Common myeloid progenitor, CD34-positive (primary cell): ENCODE results near the gene MCF2L.

Experiments
- CTCF ChIA-PET: fragments of 350-600 bp; sonication (Branson Sonifier 250); formaldehyde crosslinking; loops from one replicate; lab custom pipeline; 2021; ENCODE audit warnings: antibody characterized with exemption; lab: Charles Lee
- POLR2A ChIA-PET: fragments of 350-600 bp; sonication (Branson Sonifier 250); formaldehyde crosslinking; loops from one replicate; lab custom pipeline; 2021; ENCODE audit warnings: antibody characterized with exemption; lab: Charles Lee
- DNase-seq, 3 donors: peaks; one replicate each; pipeline versions ENCODE4 v3.0.0 to v3.0.0-alpha.2; 2013
- H3K27ac ChIP-seq, 2 experiments: 1 replicate in 1 of 2; 2 replicates in 1 of 2; pipeline ENCODE4 v1.7.0; 2013; ENCODE audit warnings: inconsistent platforms in 2 of 2, low read length in 2 of 2, mild to moderate bottlenecking in 2 of 2, low read depth in 1 of 2, moderate library complexity in 1 of 2; ENCODE audit not compliant: severe bottlenecking in 2 of 2, insufficient read depth in 1 of 2, poor library complexity in 1 of 2
- H3K27me3 ChIP-seq, 5 experiments: replicated peaks in 2 of 5; 1 replicate in 3 of 5; 2 replicates in 2 of 5; pipeline versions ENCODE4 v1.6.1 to v1.7.0; 2013; ENCODE audit warnings: low read length in 4 of 5, mild to moderate bottlenecking in 2 of 5, moderate library complexity in 2 of 5, inconsistent platforms in 1 of 5; ENCODE audit not compliant: insufficient read depth in 5 of 5, control insufficient read depth in 4 of 5
- H3K36me3 ChIP-seq, 4 experiments: 1 replicate in 2 of 4; 2 replicates in 2 of 4; pipeline versions ENCODE4 v1.6.1 to v1.7.0; 2013; ENCODE audit warnings: low read length in 3 of 4, control low read depth in 1 of 4, mild to moderate bottlenecking in 1 of 4; ENCODE audit not compliant: control insufficient read depth in 4 of 4, insufficient read depth in 4 of 4
- H3K4me1 ChIP-seq, 4 experiments: 1 replicate in 3 of 4; 2 replicates in 1 of 4; pipeline versions ENCODE4 v1.6.1 to v1.7.1; 2013; ENCODE audit warnings: low read length in 3 of 4, mild to moderate bottlenecking in 3 of 4, control low read depth in 1 of 4, inconsistent platforms in 1 of 4, moderate library complexity in 1 of 4; ENCODE audit not compliant: control insufficient read depth in 4 of 4, insufficient read depth in 4 of 4; ENCODE audit errors: control extremely low read depth in 1 of 4
- H3K4me3 ChIP-seq, 7 experiments: 1 replicate in 4 of 7; 2 replicates in 3 of 7; pipeline versions ENCODE4 v1.5.1 to v1.7.0; 2013; ENCODE audit warnings: mild to moderate bottlenecking in 7 of 7, low read length in 6 of 7, moderate library complexity in 6 of 7, inconsistent platforms in 2 of 7, low read depth in 2 of 7, control low read depth in 1 of 7; ENCODE audit not compliant: insufficient read depth in 4 of 7, control insufficient read depth in 1 of 7; ENCODE audit errors: extremely low read depth in 1 of 7
- H3K9me3 ChIP-seq, 5 experiments: 1 replicate in 4 of 5; 2 replicates in 1 of 5; pipeline versions ENCODE4 v1.6.1 to v1.7.1; 2013; ENCODE audit warnings: low read length in 4 of 5, mild to moderate bottlenecking in 2 of 5, inconsistent platforms in 1 of 5, low read depth in 1 of 5, moderate library complexity in 1 of 5; ENCODE audit not compliant: control insufficient read depth in 4 of 5, insufficient read depth in 2 of 5; ENCODE audit errors: control extremely low read depth in 1 of 5
- WGBS: methylation state at CpG from one replicate; pipeline ENCODE4 v1.1.5; 2013; ENCODE audit not compliant: insufficient coverage; 5-methylcytosine and 5-hydroxymethylcytosine counted together

Gene MCF2L

DNA sequence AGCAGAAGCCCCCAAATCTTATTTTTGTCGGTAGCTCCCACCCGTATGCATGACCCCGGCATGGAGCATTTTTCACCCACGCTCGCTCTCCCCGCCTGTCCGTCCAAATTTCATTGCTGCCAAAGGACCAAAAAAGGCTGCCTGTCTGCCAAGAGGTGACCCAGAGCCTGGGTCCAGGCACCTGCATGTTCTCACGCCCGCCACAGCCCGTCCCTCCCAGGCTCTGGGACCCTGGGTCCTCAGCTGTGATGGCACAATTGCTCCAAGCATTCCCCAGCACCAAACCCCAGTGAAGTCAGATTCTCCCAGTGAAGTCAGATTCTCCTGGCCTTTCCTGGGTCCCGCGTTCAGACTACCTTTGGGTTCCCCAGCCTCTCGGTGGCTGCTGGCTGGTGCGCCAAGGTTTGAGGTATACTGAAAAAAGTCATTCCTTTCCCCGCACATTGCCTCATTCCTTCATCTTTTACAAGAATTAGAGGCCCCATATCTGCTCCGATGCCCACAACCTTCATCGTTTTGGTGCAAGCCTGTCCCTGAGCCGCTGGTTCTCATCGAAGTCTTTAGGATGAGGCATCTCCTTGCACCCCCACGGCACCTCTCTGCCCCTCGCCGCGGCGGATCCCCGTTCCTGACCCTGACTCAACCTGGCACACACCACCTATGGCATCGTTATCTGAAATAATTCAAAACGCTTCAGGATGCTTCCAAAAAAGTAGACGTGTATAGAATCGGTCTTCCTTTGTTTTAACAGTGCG lies 77.3 kb downstream of the MCF2L start:
- Histone ChIP-seq H3K27me3 (no peaks in the 10 kb centered on the region), H3K36me3 (no peaks in the 10 kb centered on the region), H3K9me3 (no peaks in the 10 kb centered on the region), H3K4me3 (no peak overlapping the region), H3K4me1 (no peaks in the 10 kb centered on the region), H3K27ac (no peak overlapping the region)
- ChIA-PET CTCF (interaction anchor here (0.8 to 1.0 kb wide), 2 partner anchors 8 to 113 kb away, joined by 3 read pairs; no protein-coding TSS in a partner anchor), POLR2A (no interaction called here)
- 98% methylated on average over 30 of the region's 30 CpGs for WGBS
- DNase-seq, result no peak

DNA sequence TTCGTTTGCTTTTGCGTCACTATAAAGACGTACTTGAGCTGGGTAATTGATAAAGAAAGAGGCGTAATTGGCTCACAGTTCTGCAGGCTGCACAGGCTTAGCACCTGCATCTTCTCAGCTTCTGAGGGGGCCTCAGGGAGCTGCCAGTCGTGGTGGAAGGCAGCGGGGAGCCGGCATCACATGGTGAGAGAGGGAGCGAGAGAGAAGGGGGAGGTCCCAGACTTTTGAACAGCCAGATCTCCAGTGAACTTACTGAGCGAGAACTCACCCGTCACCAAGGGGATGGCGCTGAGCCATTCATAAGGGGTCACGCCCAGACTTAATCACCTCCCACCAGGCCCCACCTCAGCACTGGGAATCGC lies 77.8 kb downstream of the MCF2L start:
- WGBS, result 97% methylated on average over 10 of the region's 13 CpGs
- ChIA-PET POLR2A (no interaction called here), CTCF (interaction anchor here (1.0 kb wide), 1 partner anchor 9 kb away, joined by 3 read pairs; no protein-coding TSS in a partner anchor)
- Histone ChIP-seq H3K4me1 (no peaks in the 10 kb centered on the region), H3K9me3 (no peaks in the 10 kb centered on the region), H3K36me3 (no peaks in the 10 kb centered on the region), H3K27me3 (no peaks in the 10 kb centered on the region), H3K27ac (no peak overlapping the region), H3K4me3 (no peak overlapping the region)
- no peak for DNase-seq

DNA sequence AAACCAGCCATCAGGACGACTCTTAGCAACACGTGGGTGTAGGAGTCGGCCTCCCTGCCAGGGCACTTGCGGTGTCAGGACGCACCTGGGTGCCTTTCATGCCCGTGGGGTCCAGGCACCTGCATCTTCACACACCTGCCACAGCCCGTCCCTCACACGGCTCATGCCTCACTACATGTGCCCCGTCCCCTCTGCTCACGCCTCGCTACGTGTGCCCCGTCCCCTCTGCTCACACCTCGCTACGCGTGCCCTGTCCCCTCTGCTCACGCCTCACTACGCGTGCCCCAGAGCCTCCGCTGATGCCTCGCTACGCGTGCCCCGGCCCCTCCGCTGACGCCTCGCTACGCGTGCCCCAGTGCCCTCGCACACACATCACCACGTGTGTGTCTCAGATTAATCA lies 78.6 kb downstream of the MCF2L start:
- POLR2A ChIA-PET, result no interaction called here
- H3K36me3 ChIP-seq, result no peaks in the 10 kb centered on the region
- H3K4me3 ChIP-seq, result no peak overlapping the region
- WGBS, result 95% methylated on average over 29 of the region's 31 CpGs
- CTCF ChIA-PET, result interaction anchor here (1.0 kb wide), 1 partner anchor 9 kb away, joined by 3 read pairs; no protein-coding TSS in a partner anchor
- H3K4me1 ChIP-seq, result no peaks in the 10 kb centered on the region
- H3K9me3 ChIP-seq, result no peaks in the 10 kb centered on the region
- H3K27me3 ChIP-seq, result no peaks in the 10 kb centered on the region
- no peak for DNase-seq
- no peak overlapping the region for H3K27ac ChIP-seq

DNA sequence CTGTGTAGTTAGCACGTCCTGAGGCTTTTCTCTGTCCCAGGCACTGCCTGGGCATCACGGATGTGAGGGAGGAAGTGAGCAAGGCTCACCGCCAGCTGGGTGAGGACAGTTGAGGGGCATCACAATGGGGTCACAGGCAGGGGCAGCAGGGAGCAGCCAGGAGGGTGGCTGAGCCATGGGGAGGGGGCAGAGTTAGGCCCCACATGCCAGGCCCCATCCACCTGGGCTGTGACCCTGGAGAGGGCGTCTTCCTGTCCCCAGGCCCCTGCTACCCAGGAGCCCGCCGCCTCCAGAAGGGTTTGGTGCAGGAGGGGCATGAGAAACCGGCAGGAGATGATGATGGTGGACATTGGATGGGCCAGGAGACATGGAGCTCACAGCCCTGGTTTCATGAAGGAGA lies 79.8 kb downstream of the MCF2L start:
- H3K27me3 ChIP-seq, result no peaks in the 10 kb centered on the region
- ChIA-PET POLR2A (no interaction called here), CTCF (no interaction called here)
- no peaks in the 10 kb centered on the region for H3K9me3 ChIP-seq
- no peaks in the 10 kb centered on the region for H3K4me1 ChIP-seq
- WGBS, result 88% methylated on average over 5 of the region's 7 CpGs
- H3K4me3 ChIP-seq, result no peak overlapping the region
- no peaks in the 10 kb centered on the region for H3K36me3 ChIP-seq
- no peak for DNase-seq
- no peak overlapping the region for H3K27ac ChIP-seq

DNA sequence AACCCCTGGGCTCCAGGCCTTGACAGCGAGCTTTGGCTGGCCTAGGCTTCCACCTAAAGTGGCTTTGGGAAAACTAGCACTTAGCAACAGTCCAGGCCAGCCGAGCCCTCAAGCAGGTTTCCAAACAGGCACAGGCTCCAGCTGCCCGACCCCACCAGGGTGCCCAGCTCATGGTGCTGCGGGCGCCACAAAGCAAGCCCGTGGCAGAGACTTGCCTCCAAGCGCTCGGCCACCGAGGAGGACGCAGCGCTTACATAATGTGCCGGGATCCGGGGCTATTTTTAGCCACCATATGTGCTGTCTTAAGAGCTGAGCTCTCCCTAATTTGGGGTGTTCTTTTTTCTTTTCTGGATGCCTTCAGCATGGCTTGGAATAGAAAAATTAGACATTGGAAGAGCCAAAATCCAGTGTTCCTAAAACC lies 80.5 kb downstream of the MCF2L start:
- Histone ChIP-seq H3K27ac (no peak overlapping the region), H3K4me1 (no peaks in the 10 kb centered on the region), H3K4me3 (no peak overlapping the region), H3K36me3 (no peaks in the 10 kb centered on the region), H3K27me3 (no peaks in the 10 kb centered on the region), H3K9me3 (no peaks in the 10 kb centered on the region)
- ChIA-PET POLR2A (no interaction called here), CTCF (no interaction called here)
- DNase-seq, result no peak
- WGBS, result 97% methylated on average over 13 of the region's 13 CpGs

DNA sequence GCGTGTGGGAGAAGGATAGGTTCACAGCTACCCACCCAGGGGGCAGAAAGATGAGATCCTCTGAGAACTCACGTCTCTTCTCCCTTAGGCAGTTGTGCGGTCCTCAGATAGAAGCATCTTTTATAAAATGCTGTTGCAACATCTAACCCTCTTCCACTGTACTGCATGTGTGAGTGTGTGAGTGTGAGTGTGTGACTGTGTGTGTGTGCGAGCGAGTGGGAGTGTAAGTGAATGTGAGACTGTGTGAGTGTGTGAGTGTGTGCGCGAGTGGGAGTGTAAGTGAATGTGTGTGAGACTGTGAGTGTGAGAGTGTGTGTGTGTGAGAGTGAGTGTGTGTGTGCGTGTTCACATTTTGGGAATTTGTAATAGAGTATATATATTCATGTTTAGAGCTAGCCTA lies 81.0 kb downstream of the MCF2L start:
- ChIA-PET POLR2A (interaction anchor here (1.2 kb wide), 1 partner anchor 14 kb away, joined by 3 read pairs; no protein-coding TSS in a partner anchor), CTCF (no interaction called here)
- Histone ChIP-seq H3K4me3 (no peak overlapping the region), H3K4me1 (no peaks in the 10 kb centered on the region), H3K9me3 (no peaks in the 10 kb centered on the region), H3K27ac (no peak overlapping the region), H3K27me3 (no peaks in the 10 kb centered on the region), H3K36me3 (no peaks in the 10 kb centered on the region)
- no peak for DNase-seq
- WGBS, result 87% methylated on average over 5 of the region's 8 CpGs

DNA sequence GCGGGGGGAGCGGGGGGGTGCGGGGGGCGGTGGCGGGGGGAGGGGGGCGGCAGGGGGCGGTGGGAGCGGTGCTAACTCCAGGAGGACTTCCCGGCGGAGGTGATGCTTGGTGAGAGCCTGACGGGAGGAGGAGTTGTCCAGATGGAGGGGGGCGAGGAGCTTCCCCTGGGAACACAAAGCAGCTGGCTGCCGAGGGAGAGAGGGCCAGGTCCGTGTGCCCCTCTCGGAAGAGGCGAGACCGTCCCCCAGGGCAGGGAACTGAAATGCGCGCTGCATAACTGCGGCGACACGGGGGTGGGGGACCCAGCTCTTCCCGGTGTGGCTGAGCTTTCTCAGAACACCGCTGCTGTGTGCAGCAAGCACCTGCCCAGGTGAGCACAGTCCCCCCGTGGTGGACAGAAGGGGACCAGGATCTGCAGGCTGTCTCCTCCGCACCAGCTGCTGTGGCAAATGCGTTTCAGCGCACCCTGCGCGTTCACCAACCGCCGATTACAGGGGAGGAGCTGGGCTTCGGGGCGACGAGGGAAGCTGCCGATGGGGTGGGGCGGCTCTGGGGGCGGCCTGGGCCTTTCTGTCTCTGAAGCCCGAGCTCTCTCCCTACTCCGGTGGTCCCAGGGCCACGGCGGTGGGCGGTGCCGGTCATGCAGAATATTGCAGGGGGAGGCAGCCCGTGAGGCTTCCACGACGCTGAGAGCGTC lies 81.9 kb downstream of the MCF2L start:
- ChIA-PET POLR2A (interaction anchor here (1.2 kb wide), 1 partner anchor 13 kb away, joined by 3 read pairs; no protein-coding TSS in a partner anchor), CTCF (interaction anchor here (0.8 kb wide), 1 partner anchor 83 kb away, joined by 3 read pairs; no protein-coding TSS in a partner anchor)
- no peaks in the 10 kb centered on the region for H3K9me3 ChIP-seq
- no peaks in the 10 kb centered on the region for H3K4me1 ChIP-seq
- no peaks in the 10 kb centered on the region for H3K36me3 ChIP-seq
- H3K27me3 ChIP-seq, result no peaks in the 10 kb centered on the region
- H3K27ac ChIP-seq, result no peak overlapping the region
- H3K4me3 ChIP-seq, result no peak overlapping the region
- WGBS, result 94% methylated on average over 34 of the region's 48 CpGs
- DNase-seq, result no peak
